HG03354 (cell line): Measurements from ENCODE around the gene KRTAP10-6.

Experiments used
- ATAC-seq: cut with Tn5 transposase; IDR thresholded peaks from one replicate; pipeline ENCODE4 v1.9.1; 2021; ENCODE audit warnings: mild to moderate bottlenecking; ENCODE audit not compliant: unreplicated experiment, poor library complexity, severe bottlenecking

Gene KRTAP10-6

GRCh38 chr21:44548381-44548780 is 43.9 kb downstream of the KRTAP10-6 start:
- ATAC-seq = no peak

DNA sequence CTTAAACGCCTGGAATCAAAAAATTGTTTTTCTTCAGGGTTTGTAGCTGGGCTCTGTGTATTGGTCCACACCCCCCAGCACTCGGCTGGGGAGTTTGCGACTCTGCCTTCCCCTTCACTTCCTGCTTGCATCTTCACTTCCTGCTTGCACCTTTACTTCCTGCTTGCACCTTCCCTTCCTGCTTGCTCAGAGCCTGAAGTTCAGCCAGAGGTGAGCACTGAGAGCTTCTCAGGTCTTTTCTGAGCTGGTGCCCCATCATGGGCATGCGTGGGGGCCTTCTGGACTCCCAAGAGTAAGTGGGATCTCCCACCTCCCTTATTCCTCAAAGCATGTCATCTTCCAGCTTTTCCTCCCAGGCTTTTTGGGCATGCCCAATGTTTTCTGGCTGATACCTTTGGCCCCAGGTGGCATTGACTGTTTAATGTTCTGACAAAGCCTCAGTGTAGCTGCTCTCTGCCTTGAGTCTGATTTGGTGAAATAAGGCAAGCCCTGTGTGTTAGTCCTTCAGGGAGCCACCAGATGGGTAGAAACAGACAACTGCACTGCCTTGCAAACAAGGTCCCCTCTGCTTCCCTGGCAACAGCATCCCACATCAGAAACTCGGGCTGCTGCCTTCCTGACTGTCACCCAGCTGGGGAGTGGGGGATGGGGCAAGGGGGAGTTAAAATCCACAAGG is 44.5 kb downstream of the KRTAP10-6 start:
- ATAC-seq = no peak

GRCh38 chr21:44544566-44544965 is 47.7 kb downstream of the KRTAP10-6 start:
- ATAC-seq = no peak

DNA sequence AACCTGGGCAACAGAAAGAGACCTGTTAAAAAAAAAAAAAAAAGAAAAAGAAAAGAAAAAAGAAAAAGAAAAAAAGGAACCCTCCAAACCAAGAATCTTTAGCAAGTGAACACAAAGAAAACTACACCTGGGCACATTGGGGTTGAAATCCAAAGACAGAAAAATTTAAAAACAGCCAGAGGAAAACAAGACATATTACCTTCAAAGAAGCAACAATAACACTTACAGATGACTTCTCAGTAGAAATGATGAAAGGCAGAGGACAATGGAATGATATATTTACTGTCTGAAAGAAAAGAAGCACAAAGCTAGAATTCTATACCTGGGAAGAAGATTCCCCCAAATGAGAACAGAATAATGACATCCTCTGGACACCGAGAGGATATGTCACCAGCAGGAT is 49.6 kb downstream of the KRTAP10-6 start:
- no peak for ATAC-seq
